AG08396 (cell line): ENCODE measurements around the gene ALOX5.
"Not testable (repeated sequence)": the region's sequence is repeated elsewhere in the genome, so short reads cannot be mapped to it uniquely, and the experiment has no call there.

ENCODE experiments used
- DNase-seq: peaks from one replicate; pipeline ENCODE4 v3.0.0; 2012; ENCODE audit warnings: low spot score, mixed read lengths

ALOX5 gene

GRCh38 chr10:45468079-45468478 lies 94.1 kb downstream of the ALOX5 start:
- no peak for DNase-seq

- DNase-seq, result peak; percentile 50
Observed at GRCh38 chr10:45470098-45471012, 96.3 kb downstream of the ALOX5 start.

- no peak for DNase-seq
Observed at GRCh38 chr10:45471059-45471458, 97.0 kb downstream of the ALOX5 start.

- no peak for DNase-seq
Observed at GRCh38 chr10:45471531-45472310, 97.7 kb downstream of the ALOX5 start.

- no peak for DNase-seq
Observed at GRCh38 chr10:45473126-45473525, 99.1 kb downstream of the ALOX5 start.

- no peak for DNase-seq
Observed at GRCh38 chr10:45476559-45476958, 102.5 kb downstream of the ALOX5 start.

- DNase-seq, result no peak
Observed at GRCh38 chr10:45480294-45480693, 106.3 kb downstream of the ALOX5 start.

- not testable (repeated sequence) for DNase-seq
Observed at GRCh38 chr10:45481100-45481499, 107.1 kb downstream of the ALOX5 start.

GRCh38 chr10:45483002-45483401 lies 109.0 kb downstream of the ALOX5 start:
- no peak for DNase-seq

GRCh38 chr10:45487735-45488134 lies 113.7 kb downstream of the ALOX5 start:
- no peak for DNase-seq

- no peak for DNase-seq
Observed at GRCh38 chr10:45488365-45488764, 114.3 kb downstream of the ALOX5 start.

GRCh38 chr10:45490277-45490676 lies 116.3 kb downstream of the ALOX5 start:
- DNase-seq, result no peak

- DNase-seq, result no peak
Observed at GRCh38 chr10:45491061-45491460, 117.0 kb downstream of the ALOX5 start.
